Endodermal cell (in vitro differentiated cells): ENCODE measurements around the gene TRIM38. TPM values are rescaled to one million over a fixed set of nuclear protein-coding genes. Genes with fewer than 3 reads are reported as not detected.

Experiments
- DNase-seq: peaks from one replicate; pipeline ENCODE4 v3.0.0-alpha.2; 2017
- H3K27ac ChIP-seq: 2 replicates; pipeline ENCODE4 v1.5.1; 2013; ENCODE audit warnings: mild to moderate bottlenecking, low read depth, low read length, moderate library complexity
- H3K27me3 ChIP-seq: 2 replicates; pipeline ENCODE4 v1.6.1; 2013; ENCODE audit warnings: mild to moderate bottlenecking, low read length, moderate library complexity; ENCODE audit not compliant: insufficient read depth, control insufficient read depth, poor library complexity, severe bottlenecking
- H3K36me3 ChIP-seq: 2 replicates; pipeline ENCODE4 v1.7.0; 2013; ENCODE audit warnings: mild to moderate bottlenecking, low read length, moderate library complexity; ENCODE audit not compliant: control insufficient read depth, insufficient read depth
- H3K4me1 ChIP-seq: one replicate; pipeline ENCODE4 v1.7.0; 2013; ENCODE audit warnings: low read length; ENCODE audit not compliant: control insufficient read depth, insufficient read depth
- H3K4me3 ChIP-seq: 2 replicates; pipeline ENCODE4 v1.5.1; 2013; ENCODE audit warnings: mild to moderate bottlenecking, low read length, moderate library complexity
- H3K9ac ChIP-seq: 2 replicates; pipeline ENCODE4 v1.6.1; 2013; ENCODE audit warnings: mild to moderate bottlenecking, low read length, moderate library complexity; ENCODE audit not compliant: poor library complexity, severe bottlenecking; ENCODE audit errors: extremely low read depth
- H3K9me3 ChIP-seq: 2 replicates; pipeline ENCODE4 v1.6.1; 2013; ENCODE audit warnings: mild to moderate bottlenecking, low read length, moderate library complexity; ENCODE audit not compliant: control insufficient read depth
- H3K27ac Mint-ChIP-seq: 2 replicates; pipeline ENCODE4 v1.8.0; 2020; ENCODE audit warnings: mixed read lengths
- H3K27me3 Mint-ChIP-seq: 2 replicates; pipeline ENCODE4 v1.8.0; 2021; ENCODE audit warnings: mild to moderate bottlenecking, mixed read lengths; ENCODE audit not compliant: insufficient read depth
- H3K36me3 Mint-ChIP-seq: 2 replicates; pipeline ENCODE4 v1.8.0; 2020; ENCODE audit warnings: low read depth, mixed read lengths
- H3K4me1 Mint-ChIP-seq: 2 replicates; pipeline ENCODE4 v1.8.0; 2020; ENCODE audit warnings: mixed read lengths
- H3K4me3 Mint-ChIP-seq: 2 replicates; pipeline ENCODE4 v1.8.0; 2020; ENCODE audit warnings: mild to moderate bottlenecking, moderate library complexity, mixed read lengths
- H3K9me3 Mint-ChIP-seq: 2 replicates; pipeline ENCODE4 v1.8.0; 2020; ENCODE audit warnings: mild to moderate bottlenecking, mixed read lengths
- WGBS, 2 experiments: methylation state at CpG; one replicate each; pipeline versions ENCODE4 v1.1.5 to v1.1.7; 2013; ENCODE audit warnings: missing lambda C conversion rate in 2 of 2, mixed read lengths in 1 of 2; ENCODE audit not compliant: insufficient coverage in 1 of 2, insufficient read length in 1 of 2; 5-methylcytosine and 5-hydroxymethylcytosine counted together
- total RNA-seq, 2 donors: library from RNA; stranded (reverse); fragmentation: NEBNext Ultra II Directional in 1 of 2; extraction: Animal tissue kit (Norgen Biotek cat#: 25700) in 1 of 2; gene quantifications; 2 replicates in 1 of 2; 3 replicates in 1 of 2; pipeline ENCODE4 v1.2.1, GENCODE V29; 2021
- TF ChIP-seq, protein P1 (sequence below): fragments of 200-600 bp; sonication (generic); conservative IDR thresholded peaks from 2 replicates; pipeline ENCODE4 v1.5.0; 2021; ENCODE audit warnings: antibody characterized with exemption, mild to moderate bottlenecking

TRIM38 gene
- total RNA-seq, 2 donors from 2014 or later = 4.2 to 4.4 TPM

GRCh38 chr6:25916789-25917490 is 45.7 kb upstream of the TRIM38 start:
- 91 to 97% methylated on average over 6 to 7 of the region's 7 CpGs for WGBS, 2 experiments
- Histone ChIP-seq H3K27ac (no peak overlapping the region), H3K4me3 (no peak overlapping the region), H3K4me1 (no peaks in the 10 kb centered on the region), H3K9me3 (no peaks in the 10 kb centered on the region), H3K27me3 (no peaks in the 10 kb centered on the region), H3K36me3 (no peaks in the 10 kb centered on the region), H3K9ac (no peak overlapping the region)
- no peaks in the 10 kb centered on the region for H3K36me3 Mint-ChIP-seq
- peaks cover 13% of the 10 kb centered on the region for H3K4me1 Mint-ChIP-seq
- DNase-seq = no peak
- TF ChIP-seq, protein P1, sequence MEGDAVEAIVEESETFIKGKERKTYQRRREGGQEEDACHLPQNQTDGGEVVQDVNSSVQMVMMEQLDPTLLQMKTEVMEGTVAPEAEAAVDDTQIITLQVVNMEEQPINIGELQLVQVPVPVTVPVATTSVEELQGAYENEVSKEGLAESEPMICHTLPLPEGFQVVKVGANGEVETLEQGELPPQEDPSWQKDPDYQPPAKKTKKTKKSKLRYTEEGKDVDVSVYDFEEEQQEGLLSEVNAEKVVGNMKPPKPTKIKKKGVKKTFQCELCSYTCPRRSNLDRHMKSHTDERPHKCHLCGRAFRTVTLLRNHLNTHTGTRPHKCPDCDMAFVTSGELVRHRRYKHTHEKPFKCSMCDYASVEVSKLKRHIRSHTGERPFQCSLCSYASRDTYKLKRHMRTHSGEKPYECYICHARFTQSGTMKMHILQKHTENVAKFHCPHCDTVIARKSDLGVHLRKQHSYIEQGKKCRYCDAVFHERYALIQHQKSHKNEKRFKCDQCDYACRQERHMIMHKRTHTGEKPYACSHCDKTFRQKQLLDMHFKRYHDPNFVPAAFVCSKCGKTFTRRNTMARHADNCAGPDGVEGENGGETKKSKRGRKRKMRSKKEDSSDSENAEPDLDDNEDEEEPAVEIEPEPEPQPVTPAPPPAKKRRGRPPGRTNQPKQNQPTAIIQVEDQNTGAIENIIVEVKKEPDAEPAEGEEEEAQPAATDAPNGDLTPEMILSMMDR = no peak
- H3K27ac Mint-ChIP-seq = no peak overlapping the region
- H3K27me3 Mint-ChIP-seq = no peaks in the 10 kb centered on the region
- H3K4me3 Mint-ChIP-seq = no peak overlapping the region
- no peaks in the 10 kb centered on the region for H3K9me3 Mint-ChIP-seq

GRCh38 chr6:25918083-25918683 is 44.4 kb upstream of the TRIM38 start:
- no peaks in the 10 kb centered on the region for H3K9me3 ChIP-seq
- Mint-ChIP-seq H3K9me3 (no peaks in the 10 kb centered on the region), H3K27me3 (no peaks in the 10 kb centered on the region), H3K4me3 (no peak overlapping the region), H3K4me1 (peaks cover 13% of the 10 kb centered on the region), H3K36me3 (no peaks in the 10 kb centered on the region), H3K27ac (no peak overlapping the region)
- WGBS, 2 experiments = 50 to 86% methylated on average over 1 to 5 of the region's 5 CpGs
- no peaks in the 10 kb centered on the region for H3K4me1 ChIP-seq
- H3K27ac ChIP-seq = no peak overlapping the region
- DNase-seq = no peak
- no peaks in the 10 kb centered on the region for H3K36me3 ChIP-seq
- H3K4me3 ChIP-seq = no peak overlapping the region
- no peaks in the 10 kb centered on the region for H3K27me3 ChIP-seq
- H3K9ac ChIP-seq = no peak overlapping the region
- TF ChIP-seq, protein P1 = no peak

GRCh38 chr6:25919657-25920056 is 42.9 kb upstream of the TRIM38 start:
- Histone ChIP-seq H3K27ac (no peak overlapping the region), H3K27me3 (no peaks in the 10 kb centered on the region), H3K36me3 (no peaks in the 10 kb centered on the region), H3K4me3 (no peak overlapping the region), H3K4me1 (no peaks in the 10 kb centered on the region), H3K9me3 (no peaks in the 10 kb centered on the region), H3K9ac (no peak overlapping the region)
- TF ChIP-seq, protein P1 = no peak
- H3K9me3 Mint-ChIP-seq = no peaks in the 10 kb centered on the region
- peaks cover 8% of the 10 kb centered on the region for H3K4me1 Mint-ChIP-seq
- no peaks in the 10 kb centered on the region for H3K27me3 Mint-ChIP-seq
- 89 to 99% methylated on average over 5 of the region's 5 CpGs for WGBS, 2 experiments
- no peak overlapping the region for H3K27ac Mint-ChIP-seq
- no peaks in the 10 kb centered on the region for H3K36me3 Mint-ChIP-seq
- DNase-seq = no peak
- no peak overlapping the region for H3K4me3 Mint-ChIP-seq
